Epidermal melanocyte (primary cell): Measurements from ENCODE around the gene CGNL1.

Source experiments
- DNase-seq: peaks from one replicate; pipeline ENCODE4 v3.0.0; 2011; ENCODE audit warnings: low spot score; ENCODE audit not compliant: insufficient read length

Gene CGNL1

GRCh38 chr15:57565311-57565710, 189.0 kb downstream of the CGNL1 start:
- no peak for DNase-seq

- no peak for DNase-seq
Measured at GRCh38 chr15:57566834-57567233, 190.5 kb downstream of the CGNL1 start.

- no peak for DNase-seq
Measured at GRCh38 chr15:57567891-57568290, 191.6 kb downstream of the CGNL1 start.

- no peak for DNase-seq
Measured at GRCh38 chr15:57568299-57568698, 192.0 kb downstream of the CGNL1 start.

- DNase-seq, result no peak
Measured at GRCh38 chr15:57570340-57570739, 194.0 kb downstream of the CGNL1 start.

GRCh38 chr15:57570994-57571393, 194.7 kb downstream of the CGNL1 start:
- no peak for DNase-seq

GRCh38 chr15:57571725-57572124, 195.4 kb downstream of the CGNL1 start:
- DNase-seq, result no peak

GRCh38 chr15:57572468-57572867, 196.2 kb downstream of the CGNL1 start:
- DNase-seq, result no peak

- no peak for DNase-seq
Measured at GRCh38 chr15:57573151-57573550, 196.8 kb downstream of the CGNL1 start.

GRCh38 chr15:57575363-57575762, 199.1 kb downstream of the CGNL1 start:
- no peak for DNase-seq

GRCh38 chr15:57578288-57578900, 202.1 kb downstream of the CGNL1 start:
- DNase-seq, result no peak

GRCh38 chr15:57580428-57580827, 204.1 kb downstream of the CGNL1 start:
- no peak for DNase-seq

GRCh38 chr15:57580866-57581265, 204.6 kb downstream of the CGNL1 start:
- no peak for DNase-seq

- no peak for DNase-seq
Measured at GRCh38 chr15:57582090-57582489, 205.8 kb downstream of the CGNL1 start.

- DNase-seq, result no peak
Measured at GRCh38 chr15:57583282-57583681, 207.0 kb downstream of the CGNL1 start.

GRCh38 chr15:57583720-57584119, 207.4 kb downstream of the CGNL1 start:
- no peak for DNase-seq

GRCh38 chr15:57586661-57587424, 210.5 kb downstream of the CGNL1 start:
- DNase-seq, result no peak

- DNase-seq, result no peak
Measured at GRCh38 chr15:57589281-57589680, 213.0 kb downstream of the CGNL1 start.

GRCh38 chr15:57589754-57590153, 213.4 kb downstream of the CGNL1 start:
- no peak for DNase-seq

- no peak for DNase-seq
Measured at GRCh38 chr15:57591237-57591821, 215.0 kb downstream of the CGNL1 start.

GRCh38 chr15:57591822-57592367, 215.6 kb downstream of the CGNL1 start, which contains the start of gene MYZAP:
MYZAP (plus strand) TSS chr15:57591904; CDS start chr15:57592035, 131 bp downstream.
- DNase-seq, result no peak

- DNase-seq, result no peak
Measured at GRCh38 chr15:57592426-57592825, 216.1 kb downstream of the CGNL1 start.
